ENCODE measurements around the gene HNRNPA1.

DNA sequence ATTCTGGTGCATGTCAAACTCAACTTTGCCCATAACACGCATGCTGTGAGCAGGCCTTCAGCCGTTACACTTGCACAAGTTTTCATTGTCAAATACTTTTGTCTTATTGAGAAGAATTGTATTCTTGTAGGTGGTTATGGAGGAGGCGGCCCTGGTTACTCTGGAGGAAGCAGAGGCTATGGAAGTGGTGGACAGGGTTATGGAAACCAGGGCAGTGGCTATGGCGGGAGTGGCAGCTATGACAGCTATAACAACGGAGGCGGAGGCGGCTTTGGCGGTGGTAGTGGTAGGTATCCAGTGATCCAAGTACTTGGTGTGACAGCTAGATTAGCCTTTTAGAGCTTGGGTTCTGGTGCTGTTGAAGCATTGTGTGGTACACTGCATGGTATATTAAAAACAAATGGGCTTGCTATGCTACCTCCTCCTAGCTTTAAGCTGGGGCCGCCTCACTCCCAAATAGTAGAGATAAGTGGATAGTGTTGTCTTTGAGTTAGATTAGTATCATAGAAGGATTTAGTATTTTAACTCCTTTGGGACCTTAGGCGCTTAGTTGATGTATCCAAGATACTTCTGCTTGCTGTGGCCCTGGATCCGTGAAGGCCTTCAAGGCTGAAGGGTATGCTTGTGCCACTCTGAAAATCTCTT is 2.5 kb downstream of the HNRNPA1 start:
- TF ChIP-seq GATA3 (IDR thresholded peaks at IDR 0.05; ENCODE audit: low read depth, low read length) (no peak), GATA2 (IDR thresholded peaks at IDR 0.05; ENCODE audit: low read depth, low read length) (no peak)
